ENCODE results near the gene RAP2A. TPM values are rescaled to one million over a fixed set of nuclear protein-coding genes. Genes with fewer than 3 reads are reported as not detected.

Gene RAP2A
- total RNA-seq, 2 donors from 2014 or later, result 21.4 to 23.9 TPM

Other genes starting within 250 kb of the RAP2A start
- 10 to 100 TPM; 52.0 to 60.3 TPM for gene MBNL2, start 211.8 kb upstream of the RAP2A start, total RNA-seq